Measurements from ENCODE around the gene FITM2.
"Not testable (repeated sequence)": the region's sequence is repeated elsewhere in the genome, so short reads cannot be mapped to it uniquely, and the experiment has no call there.

GRCh38 chr20:44327748-44328147 lies 16.7 kb upstream of the FITM2 start:
- TF ChIP-seq ZFP30, TSHZ2 (CRISPR knock-in tag; IDR thresholded peaks at IDR 0.05): not testable (repeated sequence)
- TF ChIP-seq, protein P1, sequence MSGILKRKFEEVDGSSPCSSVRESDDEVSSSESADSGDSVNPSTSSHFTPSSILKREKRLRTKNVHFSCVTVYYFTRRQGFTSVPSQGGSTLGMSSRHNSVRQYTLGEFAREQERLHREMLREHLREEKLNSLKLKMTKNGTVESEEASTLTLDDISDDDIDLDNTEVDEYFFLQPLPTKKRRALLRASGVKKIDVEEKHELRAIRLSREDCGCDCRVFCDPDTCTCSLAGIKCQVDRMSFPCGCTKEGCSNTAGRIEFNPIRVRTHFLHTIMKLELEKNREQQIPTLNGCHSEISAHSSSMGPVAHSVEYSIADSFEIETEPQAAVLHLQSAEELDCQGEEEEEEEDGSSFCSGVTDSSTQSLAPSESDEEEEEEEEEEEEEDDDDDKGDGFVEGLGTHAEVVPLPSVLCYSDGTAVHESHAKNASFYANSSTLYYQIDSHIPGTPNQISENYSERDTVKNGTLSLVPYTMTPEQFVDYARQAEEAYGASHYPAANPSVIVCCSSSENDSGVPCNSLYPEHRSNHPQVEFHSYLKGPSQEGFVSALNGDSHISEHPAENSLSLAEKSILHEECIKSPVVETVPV (CRISPR knock-in tag; IDR thresholded peaks at IDR 0.05) = not testable (repeated sequence)

Measured in SK-N-SH treated with all-trans-retinoic acid at 6 μM for 48 hours (cell line).